HG03439 (cell line): ENCODE results near the gene EBLN2.
"Not testable (repeated sequence)": the region's sequence is repeated elsewhere in the genome, so short reads cannot be mapped to it uniquely, and the experiment has no call there.

Source experiments
- ATAC-seq: cut with Tn5 transposase; IDR thresholded peaks from one replicate; pipeline ENCODE4 v1.9.1; 2021; ENCODE audit warnings: mild to moderate bottlenecking, moderate library complexity; ENCODE audit not compliant: unreplicated experiment

The EBLN2 gene

DNA sequence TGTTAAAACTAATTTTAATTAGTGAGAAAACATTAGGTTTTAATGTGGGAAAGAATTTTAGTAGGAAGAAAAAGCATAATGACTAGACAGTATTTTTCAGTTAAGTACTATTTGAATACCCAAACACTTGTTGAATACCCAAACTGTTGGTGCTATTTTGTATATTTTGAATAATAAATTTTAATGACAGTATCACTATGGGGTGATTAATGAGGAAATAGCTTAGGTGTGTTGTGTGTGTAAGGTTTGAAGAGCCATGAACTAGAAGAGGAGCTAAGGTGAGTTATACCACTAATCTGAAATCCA, 4.7 kb upstream of the EBLN2 start:
- ATAC-seq: no peak

DNA sequence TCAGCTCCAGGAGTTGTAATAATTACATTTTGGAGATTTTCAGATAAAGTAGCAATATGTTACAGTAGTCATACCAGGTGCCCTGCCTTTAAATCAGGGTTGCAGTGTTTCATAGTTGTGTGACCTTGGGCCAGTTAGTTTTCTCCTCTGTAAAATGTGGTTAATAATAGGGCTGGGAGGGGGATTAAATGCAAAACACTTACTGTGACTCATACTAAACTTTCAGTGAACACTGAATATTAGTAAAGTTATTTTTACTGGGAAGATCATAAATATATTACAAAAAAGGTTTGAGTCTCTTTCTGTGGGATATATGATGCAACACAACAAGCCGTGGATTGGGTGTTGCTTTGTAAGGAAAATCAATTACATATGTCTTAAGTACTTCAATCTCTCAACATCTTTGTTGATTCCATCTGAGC, 1.1 kb upstream of the EBLN2 start:
- no peak for ATAC-seq

DNA sequence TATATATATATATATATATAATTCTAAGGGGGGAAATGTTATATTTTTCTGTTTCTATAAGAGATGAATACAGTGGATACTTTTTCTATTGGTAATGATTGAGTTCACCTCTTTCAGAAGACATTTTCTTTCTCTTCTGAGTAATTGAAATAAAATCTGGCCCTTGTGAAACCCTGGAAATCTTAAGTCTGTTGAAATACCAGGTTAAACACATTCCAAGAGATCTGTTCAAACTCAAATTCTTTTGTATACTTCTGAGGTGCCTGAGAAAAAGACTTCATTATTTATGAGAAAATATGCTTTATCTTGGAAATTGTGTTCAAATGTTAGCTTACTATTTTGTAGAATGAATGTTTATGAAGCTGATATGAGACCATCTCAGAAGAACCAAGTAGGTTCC, 4.8 kb downstream of the EBLN2 start:
- not testable (repeated sequence) for ATAC-seq

DNA sequence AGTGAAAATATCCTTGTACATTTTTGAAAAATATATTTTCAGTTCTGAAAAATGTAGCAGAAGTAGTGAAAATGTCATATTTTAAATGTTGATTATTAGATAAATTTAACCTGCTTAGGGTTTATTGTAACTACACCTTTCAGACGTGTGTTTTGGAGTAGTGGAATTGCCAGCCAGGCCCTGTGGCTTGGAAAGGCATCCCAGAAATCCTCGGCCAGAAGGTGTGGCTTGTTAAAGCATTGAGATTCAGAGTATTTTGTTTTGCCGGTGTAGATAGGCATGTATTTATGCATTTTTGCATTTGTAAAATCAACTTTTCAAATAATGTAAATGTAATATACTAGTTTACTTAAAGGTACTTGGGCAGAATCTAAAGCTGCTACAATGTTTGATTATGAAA, 7.0 kb downstream of the EBLN2 start:
- no peak for ATAC-seq

DNA sequence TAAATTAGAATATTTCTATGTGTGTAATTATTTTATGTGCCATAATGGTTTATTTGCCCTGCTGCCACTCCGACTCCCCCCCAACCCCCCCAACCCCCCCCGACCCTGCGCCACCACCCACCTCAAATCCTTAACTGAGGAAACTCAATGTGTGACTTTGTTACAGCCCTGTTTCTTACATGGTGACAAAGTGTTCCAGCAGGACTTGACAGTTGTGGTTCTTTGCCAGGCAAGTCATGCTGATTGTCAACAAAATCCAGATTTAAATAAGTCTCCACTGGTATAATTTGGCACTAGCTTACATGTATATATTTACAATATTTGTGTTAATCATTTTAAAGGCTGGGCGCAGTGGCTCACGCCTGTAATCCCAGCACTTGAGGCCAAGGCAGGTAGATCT, 7.7 kb downstream of the EBLN2 start:
- ATAC-seq: no peak

DNA sequence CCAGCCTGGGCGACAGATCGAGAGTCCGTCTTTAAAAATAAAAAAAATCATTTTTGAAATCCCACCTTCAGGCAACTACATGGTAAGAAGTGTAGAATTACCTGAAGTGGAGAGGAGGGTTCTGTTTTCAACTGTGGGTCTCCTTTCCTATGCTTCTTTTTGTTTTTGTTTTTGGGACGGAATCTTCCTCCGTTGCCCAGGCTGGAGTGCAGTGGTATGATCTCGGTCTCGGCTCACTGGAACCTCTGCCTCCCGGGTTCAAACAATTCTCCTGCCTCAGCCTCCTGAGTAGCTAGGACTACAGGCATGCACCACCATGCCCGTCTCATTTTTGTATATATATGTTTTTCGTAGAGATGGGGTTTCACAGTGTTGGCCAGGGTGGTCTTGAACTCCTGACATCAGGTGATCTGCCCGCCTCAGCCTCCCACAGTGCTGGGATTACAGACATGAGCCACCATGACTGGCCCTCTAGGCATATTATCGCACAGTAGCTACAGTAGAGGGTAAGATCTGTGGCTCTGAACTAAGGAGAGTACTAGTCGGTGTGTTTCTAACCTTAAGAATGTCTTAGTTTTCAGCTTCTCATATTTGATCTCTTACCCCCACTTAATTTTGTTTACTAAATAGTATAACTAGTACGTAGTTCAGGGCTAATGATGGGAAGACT, 8.5 kb downstream of the EBLN2 start:
- ATAC-seq: no peak

DNA sequence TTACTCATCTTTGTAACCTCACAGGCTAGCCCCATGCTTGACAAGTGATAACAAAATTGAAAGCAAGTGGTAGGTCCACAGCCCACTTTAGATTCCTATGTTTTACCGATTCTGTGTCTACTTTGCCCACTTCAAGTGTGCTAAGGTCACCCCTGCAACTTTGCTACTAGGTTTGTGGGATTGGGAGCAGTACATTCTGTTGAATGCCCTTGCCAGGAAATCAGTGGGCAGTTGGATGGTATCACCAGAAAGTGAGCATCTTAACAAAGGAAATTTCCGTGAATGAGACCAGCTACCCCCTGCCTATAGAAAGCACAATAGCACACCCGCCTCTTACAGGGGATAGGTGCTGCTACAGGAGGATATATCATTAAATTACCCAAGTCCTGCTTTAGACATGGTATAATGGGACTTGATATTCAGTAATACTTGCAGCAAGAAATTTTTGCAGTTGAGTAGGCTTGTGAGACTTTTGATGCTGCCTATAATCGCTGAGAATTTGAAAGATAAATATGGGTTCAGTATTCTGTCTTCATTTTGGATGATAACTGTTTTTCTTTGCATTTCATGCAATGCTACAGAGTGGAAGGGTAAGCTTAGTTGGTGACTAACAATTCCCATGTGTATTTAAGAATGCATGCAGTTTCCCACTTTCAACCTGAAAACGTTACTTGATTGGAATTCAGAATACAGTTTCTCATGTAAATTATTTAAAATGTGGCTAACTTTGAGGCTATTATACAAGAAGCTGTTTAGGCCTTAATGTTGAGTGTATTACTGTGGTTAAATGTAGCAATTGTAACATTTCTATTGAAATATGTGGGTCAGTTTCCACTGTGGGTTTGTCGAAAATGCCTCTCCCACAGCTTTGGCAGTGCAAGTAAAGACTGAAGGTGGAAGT, 9.5 kb downstream of the EBLN2 start:
- ATAC-seq: no peak

DNA sequence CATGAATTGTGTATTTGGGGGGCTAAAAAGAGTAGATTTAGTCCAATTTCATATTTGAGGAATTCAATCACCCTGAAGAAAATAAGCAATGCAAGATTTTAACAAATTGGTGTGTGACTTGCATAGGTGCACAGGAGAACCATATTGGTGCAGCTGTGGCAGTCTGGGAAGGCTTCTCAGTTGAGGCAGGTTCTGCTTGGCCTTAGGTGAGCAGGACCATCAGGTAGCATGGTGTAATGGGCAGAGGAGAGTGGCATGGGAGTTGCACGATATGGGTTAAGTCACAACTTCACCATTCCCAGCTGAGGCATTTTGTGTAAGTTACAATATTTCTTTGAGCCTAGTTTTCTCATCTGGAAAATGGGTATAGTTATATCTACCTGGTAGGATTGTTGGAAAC, 10.5 kb downstream of the EBLN2 start:
- no peak for ATAC-seq

DNA sequence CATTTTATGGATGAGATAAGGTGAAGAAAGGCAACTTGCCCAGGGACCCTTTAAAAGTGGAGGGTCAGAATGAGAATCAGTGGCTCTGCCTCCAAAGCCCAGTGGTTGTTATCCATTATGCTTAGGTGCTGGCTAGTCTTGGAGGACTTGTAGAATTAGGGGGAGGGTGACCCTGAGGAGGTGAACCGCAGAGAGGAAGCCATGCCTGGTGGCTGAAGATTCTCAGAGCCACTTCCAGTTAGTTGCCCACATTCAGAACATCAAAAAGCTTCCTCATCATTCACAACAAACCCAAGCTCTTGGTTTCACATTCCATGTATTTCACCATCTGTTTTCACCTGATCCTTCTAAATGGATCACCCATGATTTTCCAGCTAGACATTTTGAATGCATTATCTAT, 11.2 kb downstream of the EBLN2 start:
- ATAC-seq: no peak

DNA sequence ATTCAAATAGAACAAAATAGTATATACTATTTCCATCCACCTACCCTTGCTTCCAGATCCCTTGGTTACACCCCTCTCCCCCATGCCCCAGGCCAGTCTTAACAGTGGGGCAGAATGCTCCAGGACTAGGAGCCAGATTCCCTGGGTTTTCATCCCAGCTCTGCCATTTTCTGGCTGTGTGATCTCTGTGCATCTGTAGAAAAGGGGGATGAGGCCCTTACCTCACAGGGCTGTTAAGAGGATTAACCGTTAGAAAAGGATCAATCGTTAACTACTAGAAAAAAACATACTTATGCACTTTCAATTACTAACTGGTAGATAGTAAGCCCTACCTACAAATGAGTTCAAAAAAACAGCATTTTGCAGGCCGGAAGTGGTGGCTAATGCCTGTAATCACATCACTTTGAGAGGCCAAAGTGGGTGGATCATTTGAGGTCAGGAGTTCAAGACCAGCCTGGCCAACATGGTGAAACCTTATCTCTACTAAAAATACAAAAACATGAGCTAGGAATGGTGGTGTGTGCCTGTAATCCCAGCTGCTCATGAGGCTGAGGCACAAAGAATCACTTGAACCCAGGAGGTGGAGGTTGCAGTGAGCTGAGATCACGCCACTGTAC, 11.7 kb downstream of the EBLN2 start:
- ATAC-seq: no peak

DNA sequence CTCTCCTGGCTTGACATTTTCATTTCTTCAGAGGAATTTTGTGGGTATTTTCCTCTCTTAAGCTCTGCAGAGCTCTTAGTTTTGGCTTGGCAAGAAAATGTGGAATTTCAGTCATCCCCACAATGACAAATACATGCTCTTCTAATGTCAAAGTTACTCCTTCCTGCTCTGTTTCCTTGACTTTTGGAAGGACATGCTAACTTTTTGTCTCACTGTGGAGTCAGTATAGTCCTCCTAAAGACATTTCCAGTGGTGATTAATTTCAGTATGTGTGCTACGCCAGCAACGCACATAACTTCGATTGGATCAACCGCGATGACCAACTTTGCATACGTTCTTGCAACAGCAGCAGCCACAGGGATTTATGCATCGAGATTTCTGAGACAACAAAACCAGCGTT, 13.3 kb downstream of the EBLN2 start:
- no peak for ATAC-seq

DNA sequence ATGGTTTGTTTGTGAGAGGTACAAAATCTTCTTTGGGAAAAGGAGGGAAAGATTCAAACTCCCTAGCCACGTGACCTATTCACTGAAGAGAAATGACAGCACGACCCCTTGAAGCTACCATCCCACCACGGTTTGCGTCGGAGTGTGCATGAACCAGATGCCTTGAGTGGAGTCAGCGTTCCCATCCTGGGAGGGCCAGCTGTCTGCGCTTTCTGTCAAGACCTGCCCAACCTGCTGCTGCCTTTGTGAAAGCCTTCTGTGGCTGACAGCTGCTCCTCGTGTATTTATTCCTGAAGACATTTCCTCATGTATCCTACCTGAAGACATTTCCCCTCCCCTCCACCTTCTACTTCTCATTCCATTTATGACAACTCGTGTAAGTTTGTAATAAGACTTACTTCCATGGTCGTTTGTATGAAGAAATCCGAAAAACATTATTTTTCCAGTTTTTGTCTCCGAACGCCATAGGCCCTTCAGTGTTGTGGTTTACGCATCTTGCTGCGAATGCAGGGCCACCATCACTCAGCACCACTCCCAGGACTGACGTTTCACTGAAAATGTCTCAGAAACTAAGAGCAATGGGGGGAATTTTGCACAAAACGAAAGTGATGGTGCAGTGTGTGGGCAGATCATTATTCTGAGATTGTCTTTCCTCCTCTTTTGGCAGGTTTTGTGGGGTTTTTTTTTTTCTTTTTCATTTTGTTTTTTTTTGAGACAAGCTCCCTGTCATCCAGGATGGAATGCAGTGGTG, 18.9 kb downstream of the EBLN2 start:
- ATAC-seq: no peak

DNA sequence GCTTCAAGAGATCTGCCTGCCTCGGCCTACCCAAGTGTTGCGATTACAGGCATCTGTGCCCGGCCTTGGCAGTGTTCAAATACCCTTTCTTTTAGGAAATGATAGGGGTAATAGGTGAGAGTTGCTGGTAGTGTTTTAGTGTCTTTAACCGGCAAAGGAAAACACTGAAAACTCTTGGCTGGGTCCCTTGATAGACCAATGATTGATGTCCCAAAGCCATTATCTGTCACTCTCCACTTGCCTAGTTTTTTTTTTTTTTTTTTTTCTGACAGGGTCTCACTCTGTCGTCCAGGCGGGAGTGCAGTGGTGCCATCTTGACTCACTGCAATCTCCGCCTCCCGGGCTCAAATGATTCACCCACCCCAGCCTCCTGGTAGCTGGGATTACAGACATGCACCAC, 19.7 kb downstream of the EBLN2 start:
- no peak for ATAC-seq

DNA sequence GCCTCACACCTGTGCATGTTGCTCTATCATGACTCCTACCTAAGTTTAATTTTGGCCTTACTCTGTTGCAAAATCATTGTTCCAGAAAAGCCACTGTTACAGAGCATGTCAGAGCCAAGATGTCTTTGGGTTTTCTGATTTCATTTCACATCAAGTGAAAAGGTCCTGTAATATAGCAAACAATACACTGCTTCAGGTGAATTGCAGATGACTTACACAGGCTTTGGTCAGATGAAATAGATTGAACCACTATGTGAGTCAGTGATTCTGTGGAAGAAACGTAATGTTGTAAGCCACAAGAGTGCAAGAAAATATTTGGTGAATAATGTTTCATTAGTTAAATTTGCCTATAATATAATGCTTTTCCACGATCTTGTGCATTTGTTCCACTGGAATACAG, 22.7 kb downstream of the EBLN2 start:
- ATAC-seq: no peak

DNA sequence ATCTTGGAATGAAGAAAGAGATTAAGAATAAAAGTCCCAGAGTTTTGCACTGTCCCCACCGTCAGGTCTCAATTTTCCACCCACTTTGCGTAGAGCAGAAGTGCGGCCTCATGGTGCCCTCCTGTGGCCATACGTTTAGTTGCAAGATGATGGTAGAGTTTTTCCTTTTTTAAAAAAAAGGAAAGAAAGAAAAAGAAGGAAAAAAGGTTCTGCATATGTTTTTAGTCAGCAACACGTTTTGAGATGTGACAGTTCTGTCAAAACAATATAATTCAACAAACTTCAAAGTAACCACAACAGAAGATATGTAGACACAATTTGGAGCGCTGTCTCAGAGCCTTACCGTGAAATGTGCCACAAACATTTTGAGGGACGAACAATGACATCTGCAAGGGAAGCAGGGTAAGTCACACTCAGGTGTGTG, 24.6 kb downstream of the EBLN2 start:
- ATAC-seq: no peak

DNA sequence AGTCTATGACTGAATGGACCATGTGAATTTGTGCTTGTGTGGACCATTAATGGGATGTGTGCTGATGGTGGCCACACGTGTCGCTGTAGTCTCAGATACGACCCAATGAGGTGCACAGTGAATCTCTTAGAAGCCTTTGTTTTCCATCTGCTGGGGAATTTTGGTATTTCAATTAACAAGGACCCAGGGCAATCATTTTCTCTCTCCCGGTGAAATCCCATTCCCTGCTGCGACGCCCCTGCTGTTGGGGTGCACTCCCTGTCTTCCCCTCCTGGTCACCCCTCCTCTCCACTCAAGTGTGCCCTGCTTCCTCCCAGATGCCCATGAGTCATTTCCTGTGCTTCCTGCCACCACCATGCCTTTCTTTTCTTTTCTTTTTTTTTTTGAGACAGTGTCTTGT, 32.7 kb downstream of the EBLN2 start:
- ATAC-seq: no peak

DNA sequence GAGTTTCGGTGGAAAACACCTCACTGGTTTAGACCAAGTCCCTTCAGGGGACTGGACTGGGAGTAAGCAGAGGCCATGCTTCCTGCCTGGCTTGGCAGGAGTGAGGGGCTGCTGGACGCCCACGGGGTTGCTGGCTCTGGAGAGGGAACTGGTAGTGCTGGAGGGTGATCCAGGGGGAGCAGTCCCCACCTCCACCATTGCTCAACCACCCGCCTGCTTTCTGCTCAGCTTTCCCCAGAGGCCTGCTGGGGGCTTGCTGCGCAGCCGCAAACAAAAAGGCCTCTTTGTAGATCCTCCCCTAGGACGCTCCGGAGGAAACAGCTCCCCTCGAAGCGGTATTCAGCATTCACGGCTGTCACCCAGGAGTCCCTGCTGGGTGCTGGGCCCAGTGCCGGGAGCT, 33.5 kb downstream of the EBLN2 start:
- no peak for ATAC-seq

DNA sequence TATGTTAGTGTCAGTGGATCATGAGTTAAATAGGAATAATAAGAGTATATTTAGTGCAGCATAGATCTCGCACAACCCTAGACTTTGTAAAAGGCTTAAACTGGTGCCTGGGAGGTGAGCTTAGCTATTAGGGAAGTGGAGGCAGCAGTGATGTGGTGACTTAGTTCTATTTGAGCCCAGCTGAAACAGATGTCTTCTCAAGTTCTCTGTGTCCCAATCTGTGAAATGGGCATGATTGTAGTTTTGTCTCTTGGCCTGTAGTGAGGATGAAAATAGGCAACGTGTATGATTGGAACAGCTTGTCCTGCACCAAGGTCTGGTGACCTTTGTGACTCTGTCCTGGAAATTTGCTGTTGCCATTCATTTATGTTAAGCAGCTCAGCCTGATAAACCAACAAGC, 34.7 kb downstream of the EBLN2 start:
- ATAC-seq: no peak

DNA sequence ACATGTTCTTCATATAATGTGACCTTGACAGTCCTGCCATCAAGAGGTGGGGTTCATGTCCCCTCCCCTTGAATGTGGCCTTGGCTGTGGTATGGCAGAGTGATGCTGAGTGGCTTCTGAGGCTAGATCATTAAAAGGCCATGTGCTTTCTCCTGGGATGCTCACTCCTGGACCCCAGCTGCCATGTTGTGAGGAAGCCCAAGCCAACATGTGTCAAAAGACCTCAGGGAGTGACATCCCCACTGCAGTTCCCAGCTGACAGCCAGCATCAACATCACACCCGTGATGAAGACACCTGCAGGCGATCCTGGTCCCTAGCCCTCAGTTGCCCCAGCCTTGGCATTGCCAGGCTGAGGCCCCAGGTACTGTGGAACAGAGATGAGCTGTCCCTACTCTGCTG, 36.6 kb downstream of the EBLN2 start:
- no peak for ATAC-seq

DNA sequence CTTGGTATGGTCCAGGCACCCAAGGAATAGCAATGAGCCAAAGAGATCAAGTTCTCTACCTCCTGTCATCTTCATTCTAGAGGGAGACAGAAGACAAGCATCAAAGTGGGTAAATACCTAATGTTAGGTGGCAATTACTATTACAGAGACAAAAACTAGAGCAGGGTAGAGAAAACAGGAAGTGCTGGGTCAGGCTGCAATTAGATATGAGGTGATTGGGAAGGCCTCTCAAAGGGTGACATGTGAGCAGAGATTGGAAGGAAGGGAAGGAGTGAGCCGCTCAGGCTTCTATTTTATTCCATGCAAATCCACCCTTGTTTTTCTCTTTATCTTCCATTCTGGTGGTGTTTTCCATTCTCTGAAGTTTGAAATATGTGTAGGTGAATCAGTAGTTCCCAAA, 37.4 kb downstream of the EBLN2 start:
- no peak for ATAC-seq

DNA sequence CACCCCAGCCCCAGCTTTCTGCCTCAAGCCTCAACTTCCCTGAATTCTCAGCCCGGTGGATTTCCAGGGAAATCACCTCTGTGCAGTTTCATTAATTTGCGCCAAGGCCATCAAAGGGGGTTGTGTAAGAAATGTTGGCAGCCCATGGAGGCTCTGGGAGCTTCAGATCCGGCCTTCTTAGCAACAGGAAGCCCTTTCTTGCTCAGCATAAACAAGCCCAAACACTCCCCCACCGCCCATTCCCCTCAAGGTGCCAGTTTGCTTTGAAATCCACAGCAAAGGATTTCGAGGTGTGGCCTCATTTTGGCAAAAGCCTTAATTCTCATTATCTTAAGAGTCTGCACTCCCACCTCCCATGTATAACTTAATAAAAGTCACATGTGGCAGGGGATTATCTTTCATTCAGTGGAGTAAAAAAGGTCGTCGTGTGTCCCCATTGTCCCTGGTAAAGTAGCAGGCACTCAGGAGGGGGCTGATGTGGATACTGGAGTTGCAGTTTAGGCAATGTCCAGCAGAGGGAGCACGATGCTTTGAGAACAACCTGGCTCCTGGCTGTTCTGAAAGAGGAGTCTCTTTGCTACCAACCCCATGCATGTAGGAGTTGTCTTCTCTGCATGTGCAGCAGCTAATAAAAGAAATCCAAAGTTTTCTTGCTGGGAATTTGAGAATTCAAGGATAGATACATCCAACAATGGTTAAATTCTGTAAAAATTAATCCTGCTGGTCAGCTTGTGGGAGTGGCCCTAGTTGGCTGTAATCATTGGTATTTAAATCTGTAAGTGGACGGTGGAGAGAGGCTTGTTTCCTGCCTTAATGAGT, 39.5 kb downstream of the EBLN2 start:
- ATAC-seq: peak; percentile 84
